Esophagus muscularis mucosa (tissue), 4 donors: ENCODE data around the gene C5orf22.

Experiments
- CTCF ChIP-seq, 3 experiments: fragments of 200-600 bp in 2 of 3; fragments of 450-650 bp in 1 of 3; sonication (generic) in 2 of 3; IDR thresholded peaks; one replicate each; pipeline ENCODE4 v1.5.1; 2017 to 2019; ENCODE audit warnings: antibody characterized with exemption in 3 of 3, mild to moderate bottlenecking in 2 of 3, moderate library complexity in 1 of 3
- EP300 ChIP-seq: sonication (generic); formaldehyde crosslinking; IDR thresholded peaks from one replicate; pipeline ENCODE4 v1.6.1; 2017; ENCODE audit warnings: antibody characterized with exemption
- POLR2A ChIP-seq: fragments of 450-650 bp; IDR thresholded peaks from one replicate; pipeline ENCODE4 v1.6.1; 2017; ENCODE audit warnings: antibody characterized with exemption, moderate library complexity, mild to moderate bottlenecking, low read depth
- POLR2AphosphoS5 ChIP-seq, 2 donors: sonication (generic); formaldehyde crosslinking; IDR thresholded peaks; one replicate each; pipeline ENCODE4 v1.6.1; 2017; ENCODE audit warnings: antibody characterized with exemption in 2 of 2

- TF ChIP-seq CTCF (IDR thresholded peaks at IDR 0.05) (no peak), POLR2A (no peak), POLR2AphosphoS5 (IDR thresholded peaks at IDR 0.05) (no peak), EP300 (no peak)
Measured at GRCh38 chr5:31563216-31563615, 31.1 kb downstream of the C5orf22 start.
